GM18502 (cell line): ENCODE data around the gene CDKL5.
"Not testable (repeated sequence)": the region's sequence is repeated elsewhere in the genome, so short reads cannot be mapped to it uniquely, and the experiment has no call there.

ENCODE experiments used
- ATAC-seq: cut with Tn5 transposase; IDR thresholded peaks from one replicate; pipeline ENCODE4 v1.9.1; 2021; ENCODE audit warnings: mild to moderate bottlenecking; ENCODE audit not compliant: unreplicated experiment, poor library complexity

The CDKL5 gene

DNA sequence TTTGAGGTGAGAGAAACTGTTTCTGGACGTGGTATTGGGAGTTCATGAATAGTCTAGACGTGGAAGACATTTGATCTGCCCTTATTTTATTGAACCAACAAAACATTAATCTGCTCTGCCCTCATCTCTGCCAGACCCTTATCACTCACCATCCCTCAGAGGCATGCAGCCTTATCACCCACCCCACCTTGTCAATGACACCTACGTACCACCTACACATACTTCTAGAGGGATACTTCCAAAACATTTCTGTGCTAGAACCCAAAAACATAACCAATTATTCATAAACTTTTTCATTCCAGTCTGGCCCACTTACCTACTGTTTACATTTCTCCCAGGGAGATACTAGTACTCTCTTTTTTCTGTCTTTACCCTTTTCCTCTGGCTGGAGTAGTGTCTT is 141.3 kb downstream of the CDKL5 start:
- ATAC-seq: no peak

DNA sequence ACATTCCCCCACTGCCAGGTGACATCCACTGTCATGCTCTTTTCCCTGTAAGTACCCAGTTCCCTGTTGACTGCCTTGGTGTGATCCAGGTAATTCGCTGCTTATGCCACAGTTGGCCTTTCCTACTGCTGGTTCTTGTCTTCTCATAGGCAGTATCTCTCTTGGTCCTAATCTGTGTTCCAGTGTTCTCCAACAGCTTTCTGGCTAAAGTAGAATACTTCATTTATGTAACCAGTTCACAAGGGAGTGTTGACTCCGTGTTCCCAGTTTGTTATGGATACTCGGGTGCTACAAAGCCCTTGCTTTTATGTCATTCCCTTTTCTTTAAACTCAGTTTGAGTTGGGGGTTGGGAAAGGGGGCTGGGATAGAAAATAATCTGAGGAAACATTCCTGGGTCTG is 148.1 kb downstream of the CDKL5 start:
- ATAC-seq: no peak

DNA sequence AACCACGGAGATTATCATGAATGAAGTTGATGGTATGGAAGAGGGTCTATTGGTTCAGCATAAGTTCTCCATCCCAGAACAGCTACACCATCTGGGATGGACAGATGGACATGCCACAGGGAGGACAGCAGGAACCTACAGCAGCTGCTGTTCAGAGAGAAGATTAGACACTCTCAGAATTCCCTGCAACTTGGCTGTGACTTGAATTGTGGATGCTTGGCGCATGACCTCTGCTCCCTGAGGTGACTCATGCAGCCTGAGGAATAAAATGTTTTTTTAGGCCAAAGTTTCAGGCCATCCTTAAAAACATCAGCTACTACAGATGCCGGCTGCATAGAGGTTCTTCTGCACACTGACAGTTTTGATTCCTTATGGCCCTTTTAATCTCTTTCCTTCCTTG is 149.2 kb downstream of the CDKL5 start:
- no peak for ATAC-seq

DNA sequence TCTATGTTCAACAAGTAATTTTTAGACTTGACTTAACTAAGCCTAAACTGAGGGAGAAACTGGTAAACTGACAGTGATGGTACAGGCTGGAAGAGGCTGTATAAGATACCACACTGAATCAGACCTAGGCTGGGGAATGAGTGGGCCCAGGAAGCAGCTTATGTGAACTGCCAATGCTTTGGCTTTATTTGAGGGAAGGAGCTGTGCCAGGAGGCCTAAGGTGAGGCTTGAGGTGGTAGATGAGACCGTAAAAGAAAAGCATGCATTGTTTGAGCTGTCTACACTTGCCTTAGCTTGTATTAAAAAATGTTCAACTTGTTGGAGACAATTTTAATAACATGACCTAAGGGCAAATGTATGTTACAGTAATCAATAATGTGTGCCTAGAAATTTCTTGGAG is 150.3 kb downstream of the CDKL5 start:
- no peak for ATAC-seq

DNA sequence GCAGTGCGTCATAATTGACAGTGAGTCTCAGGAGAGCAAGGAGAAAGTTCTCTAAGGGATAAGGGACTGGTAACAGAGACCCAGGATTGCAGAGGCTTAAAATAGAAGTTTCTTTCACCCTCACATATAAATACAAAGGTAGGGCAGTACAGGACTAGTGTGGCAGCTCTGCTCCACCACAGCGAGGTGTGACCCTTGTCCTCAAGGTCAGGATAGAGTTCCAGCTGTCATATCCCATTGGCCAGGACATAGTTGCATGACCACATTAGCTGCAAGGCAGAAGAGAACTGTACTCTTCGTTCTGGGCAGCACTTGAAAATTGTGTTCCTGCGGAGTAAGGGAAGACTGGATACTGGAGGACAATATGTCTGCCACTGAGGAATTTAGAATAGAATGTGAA is 152.0 kb downstream of the CDKL5 start:
- ATAC-seq: no peak

DNA sequence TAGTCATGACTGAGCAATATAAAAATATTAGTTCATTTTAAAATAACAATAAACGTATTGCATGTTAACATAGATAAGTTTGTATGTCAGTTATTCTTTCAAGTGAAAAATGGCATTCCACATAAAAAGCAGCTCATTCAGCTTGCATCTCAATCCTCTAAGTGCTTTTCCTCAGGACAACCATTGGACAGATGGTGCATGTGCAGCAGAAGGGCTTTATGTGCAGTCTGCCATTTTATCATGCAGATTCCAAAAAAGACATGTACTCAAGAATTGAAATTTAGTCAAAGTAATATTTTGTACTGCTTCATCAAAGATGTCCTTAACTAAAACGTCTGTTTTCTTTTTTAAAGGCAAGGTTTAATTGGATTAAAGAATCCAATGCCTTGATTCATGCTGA is 153.1 kb downstream of the CDKL5 start:
- no peak for ATAC-seq

DNA sequence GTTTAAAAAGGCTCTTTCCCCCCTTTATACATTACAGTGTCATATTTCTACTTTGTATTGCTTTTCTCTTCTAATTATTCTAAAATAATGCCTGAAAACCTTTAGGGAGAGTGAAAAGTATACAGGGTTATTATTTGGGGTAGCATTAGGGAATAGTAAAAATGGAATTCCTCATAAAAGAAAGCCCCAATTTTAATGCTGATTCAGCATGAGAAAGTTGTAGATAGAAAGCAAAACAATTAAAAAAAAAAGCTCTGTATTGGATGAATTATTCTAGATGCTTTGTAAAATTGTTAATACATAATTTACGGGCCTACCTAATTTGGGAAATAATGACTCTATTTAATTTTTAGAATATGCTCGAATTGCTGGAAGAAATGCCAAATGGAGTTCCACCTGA is 154.1 kb downstream of the CDKL5 start:
- no peak for ATAC-seq

DNA sequence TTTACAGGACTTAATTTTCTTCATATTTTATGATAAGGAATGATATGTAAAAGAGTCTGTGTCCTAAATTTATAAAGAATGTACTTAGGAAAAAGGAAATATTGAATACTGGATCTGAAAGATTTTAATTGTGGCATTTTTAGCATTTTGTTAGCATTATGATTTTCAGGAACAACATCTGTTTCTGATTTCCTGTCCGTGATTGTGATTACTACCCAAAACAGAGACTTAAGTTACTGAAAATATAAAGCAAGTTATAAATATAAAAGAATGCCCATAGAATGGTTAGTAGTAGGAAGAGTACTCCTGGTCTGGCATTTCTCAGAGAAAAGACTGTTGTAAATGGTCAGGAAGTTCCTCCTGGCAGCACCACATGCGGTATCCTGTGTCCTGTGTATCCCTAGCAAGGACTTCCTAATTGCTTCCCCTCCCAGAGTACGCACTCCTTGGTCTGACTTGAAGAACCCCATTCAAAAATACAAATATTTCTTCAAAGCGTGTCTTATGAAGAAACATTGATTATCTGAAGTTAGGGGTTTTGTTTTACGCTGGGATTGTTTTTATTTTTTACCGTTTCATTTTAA is 157.6 kb downstream of the CDKL5 start:
- no peak for ATAC-seq

DNA sequence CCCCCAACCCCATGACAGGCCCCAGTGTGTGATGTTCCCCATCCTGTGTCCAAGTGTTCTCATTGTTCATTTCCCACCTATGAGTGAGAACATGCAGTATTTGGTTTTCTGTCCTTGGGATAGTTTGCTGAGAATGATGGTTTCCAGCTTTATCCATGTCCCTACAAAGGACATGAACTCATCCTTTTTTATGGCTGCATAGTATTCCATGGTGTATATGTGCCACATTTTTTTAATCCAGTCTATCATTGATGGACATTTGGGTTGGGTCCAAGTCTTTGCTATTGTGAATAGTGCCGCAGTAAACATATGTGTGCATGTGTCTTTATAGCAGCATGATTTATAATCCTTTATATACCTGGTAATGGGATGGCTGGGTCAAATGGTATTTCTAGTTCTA is 163.9 kb downstream of the CDKL5 start:
- ATAC-seq: not testable (repeated sequence)

DNA sequence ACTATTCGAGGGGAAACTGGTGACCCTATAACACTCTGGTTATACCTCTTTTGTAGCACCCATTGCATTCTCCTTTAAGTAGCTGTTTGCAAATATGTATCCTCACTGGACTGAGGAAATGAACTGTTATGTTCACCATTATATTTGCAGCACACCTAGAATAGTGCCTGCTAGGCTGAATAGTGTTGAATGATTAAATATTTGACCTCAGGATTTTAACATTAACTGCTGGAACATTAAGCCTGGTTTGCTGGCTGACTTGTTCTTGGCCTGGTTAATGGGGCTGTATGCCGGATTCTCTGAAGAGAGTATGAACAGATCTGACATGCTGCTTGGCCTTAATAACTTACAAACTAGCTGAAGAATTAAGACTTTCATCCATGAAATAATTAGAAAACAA is 166.4 kb downstream of the CDKL5 start:
- no peak for ATAC-seq

DNA sequence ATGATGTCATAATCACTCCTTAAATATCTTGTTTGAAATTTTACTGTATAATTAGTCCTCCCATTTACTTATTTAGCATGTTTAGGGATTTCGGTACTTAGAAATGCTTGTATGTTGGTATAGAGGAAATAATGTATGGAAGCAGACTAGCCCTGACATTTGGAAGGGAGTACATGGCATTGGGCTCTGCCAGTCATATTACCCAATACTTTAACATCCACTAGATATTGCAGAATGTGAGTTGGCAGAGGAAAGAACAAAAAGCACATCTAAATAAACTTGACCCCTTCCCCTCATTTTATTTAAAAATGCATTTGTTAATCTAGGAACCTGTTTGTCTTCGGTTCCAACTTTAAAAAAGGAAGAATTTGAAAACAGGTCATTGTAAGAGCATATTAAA is 168.7 kb downstream of the CDKL5 start:
- no peak for ATAC-seq

DNA sequence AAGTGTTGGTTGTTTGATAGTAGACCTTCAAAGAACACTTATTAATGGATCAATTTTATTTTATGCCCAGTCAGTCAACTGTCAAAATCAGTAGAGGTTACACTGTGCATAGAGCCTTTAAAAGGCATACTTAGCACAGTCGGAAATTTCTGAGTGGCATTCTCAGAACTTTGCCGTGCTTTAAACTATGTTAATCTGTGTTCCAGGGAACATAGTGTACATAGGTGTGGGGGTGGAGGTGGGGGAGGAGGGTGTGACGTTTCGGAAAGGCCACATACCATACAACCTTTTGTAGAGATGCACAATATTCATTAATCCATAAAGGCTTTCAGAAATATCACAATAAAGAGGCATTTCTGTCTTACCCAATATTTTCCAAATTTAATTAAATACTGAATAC is 170.7 kb downstream of the CDKL5 start:
- no peak for ATAC-seq

DNA sequence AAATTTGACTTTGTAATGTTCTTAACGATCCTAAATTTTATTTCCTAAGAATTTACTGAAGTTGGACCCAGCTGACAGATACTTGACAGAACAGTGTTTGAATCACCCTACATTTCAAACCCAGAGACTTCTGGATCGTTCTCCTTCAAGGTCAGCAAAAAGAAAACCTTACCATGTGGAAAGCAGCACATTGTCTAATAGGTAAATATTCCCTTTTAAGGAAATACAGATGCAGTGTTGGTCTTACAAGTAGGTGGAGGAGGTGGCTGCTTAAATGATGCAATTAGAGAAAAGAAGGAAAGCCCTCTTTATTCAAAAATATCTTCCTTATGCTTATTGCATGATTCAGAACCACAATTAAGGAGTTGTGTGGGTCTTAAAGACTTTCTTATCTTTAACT is 173.0 kb downstream of the CDKL5 start:
- ATAC-seq: no peak

DNA sequence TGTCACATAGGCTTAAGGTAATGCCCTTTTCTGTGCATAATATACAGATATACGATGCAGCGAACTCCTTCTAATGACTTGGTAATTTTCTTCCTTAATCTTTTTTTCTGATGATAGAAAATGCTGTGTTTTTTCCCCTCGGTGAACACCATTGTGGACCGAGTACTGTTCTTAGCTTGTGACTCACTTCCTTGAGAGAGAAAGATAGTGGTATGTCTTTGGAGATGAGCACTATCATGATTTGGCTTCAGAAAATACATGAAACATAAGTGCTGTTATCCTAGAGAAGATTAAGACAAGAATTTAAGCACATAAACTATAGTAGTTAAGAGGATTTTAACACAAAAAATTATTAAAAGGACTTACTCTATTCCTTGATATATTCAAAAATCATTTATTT is 182.6 kb downstream of the CDKL5 start:
- no peak for ATAC-seq

DNA sequence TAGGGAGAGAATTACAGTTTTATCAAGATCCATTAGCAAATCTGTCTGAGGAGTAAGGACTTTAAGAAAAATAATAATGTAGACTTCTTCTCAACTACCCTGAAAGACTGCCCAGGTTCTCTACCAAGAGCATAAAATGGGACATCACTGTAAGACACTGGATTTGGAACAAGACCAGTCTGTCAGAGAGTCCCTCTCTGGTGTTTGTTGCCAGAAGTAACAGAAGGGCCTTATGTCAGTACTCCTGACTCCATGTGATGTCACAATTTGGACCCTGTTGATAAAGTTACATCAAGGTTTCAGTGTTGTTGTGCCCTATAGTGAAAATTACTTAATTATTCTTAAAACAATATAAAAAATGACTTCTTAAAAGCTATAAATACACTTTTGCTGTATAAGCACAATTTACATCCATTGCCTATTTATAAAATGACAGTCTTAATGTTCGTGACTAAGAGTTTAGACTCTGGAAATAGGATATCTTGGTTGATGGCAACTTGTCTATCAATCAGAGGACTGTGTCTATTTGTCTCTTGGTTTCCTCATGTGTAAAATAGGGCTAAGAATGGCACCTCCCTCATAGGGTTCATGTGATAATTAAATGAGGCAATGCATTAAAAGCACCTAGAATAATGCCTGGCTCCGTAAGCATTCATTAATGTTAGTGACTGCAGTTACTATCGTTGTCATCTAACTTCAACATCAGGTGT is 188.7 kb downstream of the CDKL5 start:
- ATAC-seq: no peak

DNA sequence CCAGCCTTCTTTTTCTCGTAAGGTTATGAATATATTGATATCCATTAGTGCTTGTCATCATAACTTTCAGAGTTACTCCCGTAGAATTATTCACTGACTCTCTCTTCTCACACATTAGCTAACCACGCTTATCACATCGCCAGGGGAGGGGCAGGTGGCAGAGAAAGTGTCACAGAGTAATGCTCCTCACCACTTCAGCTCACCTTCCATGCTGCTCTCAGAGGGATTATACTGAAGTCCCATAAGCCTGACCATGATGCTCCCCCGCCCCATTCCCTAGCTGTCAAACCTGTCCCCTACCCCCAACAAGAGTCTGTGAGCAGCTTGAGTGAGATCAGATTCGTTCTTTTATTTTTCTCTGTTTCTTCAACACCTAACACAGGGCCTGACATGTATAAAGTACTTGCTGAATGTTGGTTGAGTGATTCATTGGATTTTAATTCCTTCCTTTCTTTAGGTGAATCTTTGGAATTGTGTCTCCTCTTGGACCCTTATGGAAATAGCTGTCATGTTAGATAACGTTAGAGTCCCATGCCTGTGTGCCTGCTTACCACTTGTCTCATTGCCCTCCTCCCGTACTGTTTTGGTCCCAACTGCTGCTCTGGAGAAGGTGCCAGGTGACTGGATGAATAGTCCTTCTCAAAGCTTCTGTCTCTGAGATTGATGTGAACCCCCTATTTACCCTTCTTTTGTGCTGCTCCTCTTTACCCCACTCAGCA is 191.4 kb downstream of the CDKL5 start:
- ATAC-seq: no peak

DNA sequence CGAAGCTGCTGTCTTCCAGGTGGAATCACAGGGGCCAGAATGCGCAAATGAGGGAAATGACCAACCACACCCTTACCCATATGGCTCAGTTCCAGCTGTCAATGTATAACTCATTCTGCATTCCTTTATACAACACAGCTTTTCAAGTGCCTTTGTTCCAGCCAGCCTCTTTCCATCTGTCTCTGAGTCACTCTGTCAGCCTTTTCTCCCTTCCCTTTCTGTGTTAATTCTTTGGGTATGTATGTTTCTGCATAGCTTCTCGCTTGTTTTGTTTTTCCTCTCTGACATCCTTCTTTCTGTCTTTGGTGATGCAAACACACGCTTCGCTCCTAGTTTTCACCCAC is 192.0 kb downstream of the CDKL5 start:
- no peak for ATAC-seq

DNA sequence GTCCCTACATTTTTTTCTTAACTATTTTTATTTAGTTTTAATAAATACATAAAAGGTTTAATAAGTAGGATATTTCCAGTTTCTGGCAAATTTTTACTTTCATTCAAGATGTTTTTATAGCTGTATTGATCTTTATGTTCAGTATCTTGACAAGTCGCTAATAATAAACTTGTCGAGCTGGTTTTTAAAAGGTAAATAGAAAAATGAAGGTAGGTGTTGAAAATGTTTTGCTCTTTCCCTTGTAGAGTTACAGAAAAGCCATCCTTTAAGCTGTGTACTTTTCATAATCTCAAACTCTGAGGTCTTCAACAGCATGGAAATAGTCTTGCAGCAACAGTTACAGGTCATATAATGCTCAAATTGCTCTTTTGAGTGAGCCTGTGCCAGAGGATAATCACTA is 193.9 kb downstream of the CDKL5 start:
- no peak for ATAC-seq

DNA sequence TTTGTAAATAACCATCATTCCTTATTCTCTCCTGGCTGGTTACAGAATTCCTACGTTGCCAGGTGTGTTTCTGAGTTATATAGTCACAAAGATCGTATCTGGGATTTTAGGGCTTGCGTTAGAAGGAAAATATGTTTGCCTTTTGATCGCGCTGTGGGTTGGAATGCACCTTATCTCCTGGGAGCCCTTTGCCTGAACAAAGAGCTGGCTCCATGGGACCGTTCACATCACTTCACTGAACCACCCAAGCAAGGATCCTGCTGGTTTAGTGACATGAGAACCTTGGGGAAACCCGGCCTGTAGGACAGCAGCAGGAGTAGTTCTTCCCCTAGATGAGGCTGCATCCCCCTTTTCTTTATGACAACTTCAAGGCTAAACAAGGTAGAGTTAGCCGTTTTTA is 194.9 kb downstream of the CDKL5 start:
- no peak for ATAC-seq

DNA sequence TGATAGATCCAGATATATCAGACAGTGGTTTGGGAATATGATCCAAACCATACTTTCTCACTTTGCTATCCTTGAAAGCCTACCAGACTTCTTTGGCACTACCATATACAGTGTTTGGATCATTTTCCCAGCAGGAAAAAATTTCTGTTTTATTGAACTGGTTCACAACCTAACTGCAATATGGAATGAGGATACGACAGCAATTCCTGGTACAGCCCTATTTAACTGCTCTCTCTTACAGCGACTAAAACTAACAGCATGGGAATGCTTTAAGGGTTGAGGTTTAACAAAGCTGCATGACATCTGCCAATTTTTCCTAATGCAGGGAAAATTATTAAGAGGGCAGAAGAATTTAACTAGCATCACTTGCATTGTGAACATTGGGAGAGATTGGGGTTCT is 199.2 kb downstream of the CDKL5 start:
- no peak for ATAC-seq

DNA sequence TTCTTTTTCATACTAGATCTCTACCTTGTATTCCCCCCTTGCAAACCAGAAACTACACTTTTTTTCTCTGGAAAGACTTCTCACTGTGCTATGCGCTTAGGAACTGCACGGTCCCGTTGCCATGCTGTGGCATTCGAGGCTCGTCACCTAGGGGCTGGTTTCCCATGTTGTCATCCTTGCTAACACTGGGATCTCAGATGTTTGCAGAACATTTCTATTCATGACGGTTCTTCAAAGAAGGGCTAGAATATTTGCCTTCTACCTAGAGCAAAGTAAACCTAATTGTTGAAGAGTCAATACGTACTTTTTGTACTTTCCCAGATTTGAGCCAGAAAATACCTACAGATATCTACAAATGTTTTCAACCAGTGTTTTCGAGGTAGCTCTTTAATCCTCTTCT is 205.5 kb downstream of the CDKL5 start:
- no peak for ATAC-seq

DNA sequence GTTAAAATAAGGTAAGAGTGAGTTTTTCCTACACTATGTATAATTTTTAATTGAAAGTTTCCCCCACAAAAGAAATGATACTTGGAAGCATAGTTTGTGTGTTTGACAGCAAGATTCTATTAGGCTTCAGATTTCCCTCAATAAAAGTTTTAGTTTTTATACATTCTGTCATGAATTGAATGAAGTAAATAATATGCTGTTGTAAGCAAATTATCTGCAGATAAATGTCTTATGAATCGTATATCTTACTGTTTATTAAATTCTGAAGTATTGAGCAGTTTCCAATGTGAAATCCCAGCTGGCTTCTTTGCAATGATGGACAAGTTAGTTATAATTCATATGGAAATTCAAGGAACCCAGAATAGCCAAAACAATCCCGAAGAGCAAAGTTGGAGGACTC is 213.0 kb downstream of the CDKL5 start:
- ATAC-seq: no peak
